ENCODE data around the gene RNF151.

DNA sequence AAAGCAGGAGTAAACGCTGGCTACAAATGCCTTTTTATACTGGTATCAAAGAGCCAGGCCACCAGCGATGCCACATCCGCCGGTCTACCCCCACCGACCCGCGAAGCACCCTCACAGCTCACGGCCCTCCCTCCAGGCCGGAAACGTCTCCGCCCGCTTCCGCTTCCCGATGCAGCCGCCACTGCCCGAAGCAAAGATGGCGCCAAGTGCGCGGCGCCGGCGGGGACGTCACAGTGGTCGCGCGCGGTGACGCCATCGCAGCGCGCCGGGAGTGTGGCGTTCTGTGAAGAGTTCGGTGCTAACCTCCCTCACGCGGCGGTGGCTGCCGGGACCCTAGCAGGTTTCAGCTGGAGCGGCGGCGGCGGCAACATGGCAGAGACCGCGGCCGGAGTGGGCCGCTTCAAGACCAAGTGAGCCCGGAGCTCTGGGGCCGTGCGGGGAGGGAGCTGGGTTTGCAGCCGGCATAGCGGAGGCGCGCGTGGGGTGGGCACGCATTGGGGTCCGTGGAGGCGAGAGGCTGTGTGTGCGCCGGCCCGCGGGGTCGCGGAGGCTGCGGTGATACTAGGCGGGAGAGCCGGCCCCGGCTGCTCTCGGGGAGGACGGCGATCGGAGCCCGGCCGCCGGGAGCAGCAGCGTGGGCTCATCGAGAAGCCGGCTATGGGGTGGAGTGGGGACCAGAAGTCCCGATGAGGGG, 5.3 kb downstream of the RNF151 start, which contains the start of gene TBL3:
- TF ChIP-seq, protein P1, sequence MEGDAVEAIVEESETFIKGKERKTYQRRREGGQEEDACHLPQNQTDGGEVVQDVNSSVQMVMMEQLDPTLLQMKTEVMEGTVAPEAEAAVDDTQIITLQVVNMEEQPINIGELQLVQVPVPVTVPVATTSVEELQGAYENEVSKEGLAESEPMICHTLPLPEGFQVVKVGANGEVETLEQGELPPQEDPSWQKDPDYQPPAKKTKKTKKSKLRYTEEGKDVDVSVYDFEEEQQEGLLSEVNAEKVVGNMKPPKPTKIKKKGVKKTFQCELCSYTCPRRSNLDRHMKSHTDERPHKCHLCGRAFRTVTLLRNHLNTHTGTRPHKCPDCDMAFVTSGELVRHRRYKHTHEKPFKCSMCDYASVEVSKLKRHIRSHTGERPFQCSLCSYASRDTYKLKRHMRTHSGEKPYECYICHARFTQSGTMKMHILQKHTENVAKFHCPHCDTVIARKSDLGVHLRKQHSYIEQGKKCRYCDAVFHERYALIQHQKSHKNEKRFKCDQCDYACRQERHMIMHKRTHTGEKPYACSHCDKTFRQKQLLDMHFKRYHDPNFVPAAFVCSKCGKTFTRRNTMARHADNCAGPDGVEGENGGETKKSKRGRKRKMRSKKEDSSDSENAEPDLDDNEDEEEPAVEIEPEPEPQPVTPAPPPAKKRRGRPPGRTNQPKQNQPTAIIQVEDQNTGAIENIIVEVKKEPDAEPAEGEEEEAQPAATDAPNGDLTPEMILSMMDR (IDR thresholded peaks at IDR 0.05; ENCODE audit: low read depth, low read length, poor library complexity, severe bottlenecking): no peak
- TF ChIP-seq EZH2phosphoT487 (IDR thresholded peaks at IDR 0.05; ENCODE audit: borderline replicate concordance, low read length): no peak

Data from DOHH2 (cell line).